ENCODE results near the gene SUN1.

- TF ChIP-seq, protein P1, sequence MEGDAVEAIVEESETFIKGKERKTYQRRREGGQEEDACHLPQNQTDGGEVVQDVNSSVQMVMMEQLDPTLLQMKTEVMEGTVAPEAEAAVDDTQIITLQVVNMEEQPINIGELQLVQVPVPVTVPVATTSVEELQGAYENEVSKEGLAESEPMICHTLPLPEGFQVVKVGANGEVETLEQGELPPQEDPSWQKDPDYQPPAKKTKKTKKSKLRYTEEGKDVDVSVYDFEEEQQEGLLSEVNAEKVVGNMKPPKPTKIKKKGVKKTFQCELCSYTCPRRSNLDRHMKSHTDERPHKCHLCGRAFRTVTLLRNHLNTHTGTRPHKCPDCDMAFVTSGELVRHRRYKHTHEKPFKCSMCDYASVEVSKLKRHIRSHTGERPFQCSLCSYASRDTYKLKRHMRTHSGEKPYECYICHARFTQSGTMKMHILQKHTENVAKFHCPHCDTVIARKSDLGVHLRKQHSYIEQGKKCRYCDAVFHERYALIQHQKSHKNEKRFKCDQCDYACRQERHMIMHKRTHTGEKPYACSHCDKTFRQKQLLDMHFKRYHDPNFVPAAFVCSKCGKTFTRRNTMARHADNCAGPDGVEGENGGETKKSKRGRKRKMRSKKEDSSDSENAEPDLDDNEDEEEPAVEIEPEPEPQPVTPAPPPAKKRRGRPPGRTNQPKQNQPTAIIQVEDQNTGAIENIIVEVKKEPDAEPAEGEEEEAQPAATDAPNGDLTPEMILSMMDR (IDR thresholded peaks at IDR 0.05) = no peak
- TF ChIP-seq EZH2 (IDR thresholded peaks at IDR 0.05; ENCODE audit: borderline replicate concordance, insufficient read depth, low read depth, low read length, poor library complexity, severe bottlenecking) = no peak
Observed at GRCh38 chr7:851204-851603, 18.9 kb downstream of the SUN1 start.
